IPS-15b (cell line): Measurements from ENCODE around the gene HEPN1.

Experiments
- H3K27me3 ChIP-seq: one replicate; pipeline ENCODE4 v1.6.1; 2013; ENCODE audit warnings: low read length; ENCODE audit not compliant: control insufficient read depth, insufficient read depth
- H3K36me3 ChIP-seq: one replicate; pipeline ENCODE4 v1.6.1; 2013; ENCODE audit warnings: low read length; ENCODE audit not compliant: control insufficient read depth, insufficient read depth
- H3K4me1 ChIP-seq: one replicate; pipeline ENCODE4 v1.6.1; 2013; ENCODE audit warnings: mild to moderate bottlenecking, low read length; ENCODE audit not compliant: control insufficient read depth, insufficient read depth
- H3K4me3 ChIP-seq: one replicate; pipeline ENCODE4 v1.5.1; 2013; ENCODE audit warnings: low read depth, low read length
- H3K9ac ChIP-seq: one replicate; pipeline ENCODE4 v1.6.1; 2013; ENCODE audit warnings: low read depth, mild to moderate bottlenecking, low read length
- H3K9me3 ChIP-seq: one replicate; pipeline ENCODE4 v1.6.1; 2013; ENCODE audit warnings: mild to moderate bottlenecking, low read length; ENCODE audit not compliant: control insufficient read depth, insufficient read depth

The HEPN1 gene

GRCh38 chr11:124886978-124887666, 31.9 kb upstream of the HEPN1 start:
- H3K36me3 ChIP-seq: no peaks in the 10 kb centered on the region
- H3K4me3 ChIP-seq: no peak overlapping the region
- H3K9ac ChIP-seq: no peak overlapping the region
- no peaks in the 10 kb centered on the region for H3K9me3 ChIP-seq
- peaks cover 4% of the 10 kb centered on the region for H3K4me1 ChIP-seq
- H3K27me3 ChIP-seq: peaks cover 12% of the 10 kb centered on the region

GRCh38 chr11:124887667-124888013, 31.4 kb upstream of the HEPN1 start:
- no peak overlapping the region for H3K4me3 ChIP-seq
- H3K36me3 ChIP-seq: no peaks in the 10 kb centered on the region
- H3K9me3 ChIP-seq: no peaks in the 10 kb centered on the region
- no peak overlapping the region for H3K9ac ChIP-seq
- H3K27me3 ChIP-seq: peaks cover 15% of the 10 kb centered on the region
- peaks cover 4% of the 10 kb centered on the region for H3K4me1 ChIP-seq

DNA sequence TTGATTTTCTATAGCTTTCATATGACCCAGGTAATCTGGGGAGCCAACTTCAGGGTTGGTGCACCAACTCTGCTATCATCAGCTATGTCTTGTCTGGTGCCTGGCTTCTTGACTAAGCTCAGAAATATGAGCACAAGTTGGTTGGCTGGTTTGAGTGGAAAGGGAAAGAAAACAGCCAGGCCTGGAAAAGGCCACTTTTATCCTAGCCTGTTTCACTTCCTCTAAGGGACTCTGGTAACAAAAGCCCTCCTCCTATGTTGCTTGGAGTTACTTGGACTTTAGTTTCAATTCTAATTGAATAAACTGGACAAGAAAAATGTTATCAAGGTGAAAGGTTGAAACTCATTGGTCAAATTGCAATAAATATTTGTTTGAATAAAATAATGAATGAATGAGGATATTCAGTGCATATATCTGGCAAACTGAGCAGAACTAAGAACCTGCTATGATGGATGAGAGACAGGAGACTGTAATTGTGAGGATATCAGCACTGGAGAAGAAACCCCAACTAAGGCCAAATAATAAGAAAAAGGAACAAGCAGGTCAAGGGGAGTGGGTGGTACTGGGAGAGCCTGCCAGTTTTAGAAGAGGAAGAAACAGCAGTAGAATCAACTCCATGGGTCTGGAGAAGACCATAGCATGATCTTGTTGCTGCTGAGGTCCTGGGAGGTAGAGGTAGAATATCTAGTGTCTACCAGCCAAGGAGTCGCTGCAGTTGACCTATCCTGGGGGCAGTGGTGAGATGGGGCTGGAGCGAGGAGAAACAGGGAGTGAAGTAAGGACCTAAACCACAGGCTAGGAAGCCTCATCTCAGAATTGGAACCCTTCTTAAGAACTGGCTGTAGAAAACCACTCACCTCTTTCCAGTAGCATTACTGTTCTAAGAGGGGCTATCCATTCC, 29.6 kb upstream of the HEPN1 start:
- H3K9ac ChIP-seq: no peak overlapping the region
- no peaks in the 10 kb centered on the region for H3K9me3 ChIP-seq
- no peak overlapping the region for H3K4me3 ChIP-seq
- H3K4me1 ChIP-seq: peaks cover 4% of the 10 kb centered on the region
- H3K36me3 ChIP-seq: no peaks in the 10 kb centered on the region
- H3K27me3 ChIP-seq: peaks cover 15% of the 10 kb centered on the region

DNA sequence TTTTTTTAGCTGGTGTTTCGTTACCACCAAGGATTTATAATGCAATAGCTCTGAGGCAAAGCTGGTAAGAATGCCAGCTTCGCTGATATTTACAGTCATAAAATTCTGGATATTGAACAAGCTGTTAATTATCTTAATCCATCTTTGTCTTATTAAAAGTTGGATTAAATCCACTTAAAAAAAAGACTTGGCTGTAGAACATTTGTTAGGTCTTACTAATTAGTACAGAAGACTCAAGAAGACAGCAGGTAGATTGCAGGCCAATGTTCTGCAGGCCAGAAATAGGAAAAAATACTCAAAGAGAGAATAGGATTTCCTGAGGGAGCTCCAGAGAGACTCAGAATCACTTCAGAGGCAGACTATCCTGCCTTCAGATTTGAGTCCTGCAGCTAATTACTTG, 28.9 kb upstream of the HEPN1 start:
- no peak overlapping the region for H3K4me3 ChIP-seq
- H3K9me3 ChIP-seq: no peaks in the 10 kb centered on the region
- H3K4me1 ChIP-seq: peaks cover 4% of the 10 kb centered on the region
- peaks cover 15% of the 10 kb centered on the region for H3K27me3 ChIP-seq
- no peak overlapping the region for H3K9ac ChIP-seq
- no peaks in the 10 kb centered on the region for H3K36me3 ChIP-seq

- Histone ChIP-seq H3K9ac (no peak overlapping the region), H3K9me3 (no peaks in the 10 kb centered on the region), H3K4me1 (peaks cover 4% of the 10 kb centered on the region), H3K36me3 (no peaks in the 10 kb centered on the region), H3K27me3 (peaks cover 15% of the 10 kb centered on the region), H3K4me3 (no peak overlapping the region)
Measured at GRCh38 chr11:124890683-124891372, 28.2 kb upstream of the HEPN1 start.

GRCh38 chr11:124891373-124891861, 27.6 kb upstream of the HEPN1 start:
- H3K4me1 ChIP-seq: peaks cover 4% of the 10 kb centered on the region
- H3K9me3 ChIP-seq: no peaks in the 10 kb centered on the region
- peaks cover 15% of the 10 kb centered on the region for H3K27me3 ChIP-seq
- H3K36me3 ChIP-seq: no peaks in the 10 kb centered on the region
- H3K4me3 ChIP-seq: no peak overlapping the region
- no peak overlapping the region for H3K9ac ChIP-seq

- Histone ChIP-seq H3K27me3 (peaks cover 15% of the 10 kb centered on the region), H3K4me3 (no peak overlapping the region), H3K36me3 (no peaks in the 10 kb centered on the region), H3K9ac (no peak overlapping the region), H3K9me3 (no peaks in the 10 kb centered on the region), H3K4me1 (peaks cover 4% of the 10 kb centered on the region)
Measured at GRCh38 chr11:124892146-124892545, 26.9 kb upstream of the HEPN1 start.

- Histone ChIP-seq H3K4me3 (no peak overlapping the region), H3K36me3 (no peaks in the 10 kb centered on the region), H3K27me3 (peaks cover 15% of the 10 kb centered on the region), H3K9me3 (no peaks in the 10 kb centered on the region), H3K4me1 (peaks cover 4% of the 10 kb centered on the region), H3K9ac (no peak overlapping the region)
Measured at GRCh38 chr11:124892750-124893454, 26.1 kb upstream of the HEPN1 start.

- no peaks in the 10 kb centered on the region for H3K36me3 ChIP-seq
- H3K4me3 ChIP-seq: no peak overlapping the region
- H3K9me3 ChIP-seq: no peaks in the 10 kb centered on the region
- peaks cover 11% of the 10 kb centered on the region for H3K27me3 ChIP-seq
- no peak overlapping the region for H3K9ac ChIP-seq
- peaks cover 4% of the 10 kb centered on the region for H3K4me1 ChIP-seq
Measured at GRCh38 chr11:124893781-124894401, 25.2 kb upstream of the HEPN1 start.

GRCh38 chr11:124894606-124895430, 24.2 kb upstream of the HEPN1 start:
- Histone ChIP-seq H3K9ac (no peak overlapping the region), H3K36me3 (no peaks in the 10 kb centered on the region), H3K4me1 (peaks cover 4% of the 10 kb centered on the region), H3K9me3 (no peaks in the 10 kb centered on the region), H3K4me3 (no peak overlapping the region), H3K27me3 (peaks cover 6% of the 10 kb centered on the region)
